SK-N-SH treated with all-trans-retinoic acid at 6 μM for 48 hours (cell line): ENCODE results near the gene MAPK14.

ENCODE experiments used
- ATAC-seq: fragments of 200-7000 bp; cut with Tn5 transposase; 3 replicates; pipeline ENCODE4 v1.9.1; 2020; ENCODE audit warnings: mild to moderate bottlenecking, moderate library complexity
- BACH2 ChIP-seq: fragments of 250-450 bp; sonication (Bioruptor Pico); IDR thresholded peaks from 2 replicates; pipeline ENCODE4 v1.9.0; 2021; ENCODE audit warnings: mild to moderate bottlenecking, borderline replicate concordance
- CREB5 ChIP-seq: fragments of 250-450 bp; sonication (Bioruptor Pico); IDR thresholded peaks from 2 replicates; pipeline ENCODE4 v1.5.1; 2020; ENCODE audit warnings: low read depth, mild to moderate bottlenecking, moderate library complexity
- ESRRG ChIP-seq: fragments of 250-450 bp; sonication (Bioruptor Pico); IDR thresholded peaks from 2 replicates; pipeline ENCODE4 v1.6.1; 2021; ENCODE audit warnings: mild to moderate bottlenecking
- GLIS3 ChIP-seq: fragments of 250-450 bp; sonication (Bioruptor Pico); IDR thresholded peaks from 2 replicates; pipeline ENCODE4 v1.5.0; 2020; ENCODE audit warnings: mild to moderate bottlenecking, moderate library complexity
- ISL1 ChIP-seq: fragments of 250-450 bp; sonication (Bioruptor Pico); IDR thresholded peaks from 2 replicates; pipeline ENCODE4 v2.1.2; 2022; ENCODE audit warnings: mild to moderate bottlenecking, moderate library complexity
- OSR1 ChIP-seq: fragments of 250-450 bp; sonication (Bioruptor Pico); IDR thresholded peaks from 2 replicates; pipeline ENCODE4 v1.8.0; 2022; ENCODE audit warnings: moderate library complexity, mild to moderate bottlenecking, inconsistent platforms
- PATZ1 ChIP-seq: fragments of 250-450 bp; sonication (Bioruptor Pico); IDR thresholded peaks from 2 replicates; pipeline ENCODE4 v1.8.0; 2020; ENCODE audit warnings: mild to moderate bottlenecking, moderate library complexity, borderline replicate concordance
- POU6F1 ChIP-seq: fragments of 250-450 bp; sonication (Bioruptor Pico); IDR thresholded peaks from 2 replicates; pipeline ENCODE4 v1.8.0; 2021; ENCODE audit warnings: low read depth, mild to moderate bottlenecking, moderate library complexity, borderline replicate concordance
- PPARA ChIP-seq: fragments of 250-450 bp; sonication (Bioruptor Pico); IDR thresholded peaks from 2 replicates; pipeline ENCODE4 v1.5.0; 2020; ENCODE audit warnings: mild to moderate bottlenecking, borderline replicate concordance
- RARB ChIP-seq: fragments of 250-450 bp; sonication (Bioruptor Pico); IDR thresholded peaks from 2 replicates; pipeline ENCODE4 v1.8.0; 2021; ENCODE audit warnings: mild to moderate bottlenecking, moderate library complexity
- SNAI2 ChIP-seq: fragments of 250-450 bp; sonication (Bioruptor Pico); IDR thresholded peaks from 2 replicates; pipeline ENCODE4 v1.5.0; 2020; ENCODE audit warnings: mild to moderate bottlenecking, moderate library complexity
- TCF4 ChIP-seq: fragments of 250-450 bp; sonication (Bioruptor Pico); IDR thresholded peaks from 2 replicates; pipeline ENCODE4 v1.8.0; 2021; ENCODE audit warnings: mild to moderate bottlenecking, moderate library complexity, borderline replicate concordance
- TOX ChIP-seq: fragments of 250-450 bp; sonication (Bioruptor Pico); IDR thresholded peaks from 2 replicates; pipeline ENCODE4 v1.8.0; 2021; ENCODE audit warnings: mild to moderate bottlenecking, moderate library complexity, borderline replicate concordance
- ZC3H10 ChIP-seq: fragments of 250-450 bp; sonication (Bioruptor Pico); IDR thresholded peaks from 2 replicates; pipeline ENCODE4 v1.5.1; 2021; ENCODE audit warnings: mild to moderate bottlenecking, moderate library complexity
- ZFP3 ChIP-seq: fragments of 250-450 bp; sonication (Bioruptor Pico); IDR thresholded peaks from 2 replicates; pipeline ENCODE4 v1.5.0; 2020; ENCODE audit warnings: mild to moderate bottlenecking, moderate library complexity
- ZFP30 ChIP-seq: fragments of 450-650 bp; formaldehyde crosslinking; IDR thresholded peaks from 2 replicates; pipeline ENCODE4 v1.5.0; 2022; ENCODE audit warnings: mild to moderate bottlenecking, moderate library complexity
- ZNF565 ChIP-seq: fragments of 450-650 bp; formaldehyde crosslinking; conservative IDR thresholded peaks from 2 replicates; pipeline ENCODE4 v1.5.0; 2020; ENCODE audit warnings: low read depth, mild to moderate bottlenecking, moderate library complexity
- ZNF70 ChIP-seq: fragments of 450-650 bp; formaldehyde crosslinking; IDR thresholded peaks from 2 replicates; pipeline ENCODE4 v1.5.0; 2020; ENCODE audit warnings: mild to moderate bottlenecking, moderate library complexity
- TF ChIP-seq, protein P1 (sequence below): fragments of 250-450 bp; sonication (Bioruptor Pico); IDR thresholded peaks from 2 replicates; pipeline ENCODE4 v1.5.1; 2021; ENCODE audit warnings: mild to moderate bottlenecking, moderate library complexity

Gene MAPK14

DNA sequence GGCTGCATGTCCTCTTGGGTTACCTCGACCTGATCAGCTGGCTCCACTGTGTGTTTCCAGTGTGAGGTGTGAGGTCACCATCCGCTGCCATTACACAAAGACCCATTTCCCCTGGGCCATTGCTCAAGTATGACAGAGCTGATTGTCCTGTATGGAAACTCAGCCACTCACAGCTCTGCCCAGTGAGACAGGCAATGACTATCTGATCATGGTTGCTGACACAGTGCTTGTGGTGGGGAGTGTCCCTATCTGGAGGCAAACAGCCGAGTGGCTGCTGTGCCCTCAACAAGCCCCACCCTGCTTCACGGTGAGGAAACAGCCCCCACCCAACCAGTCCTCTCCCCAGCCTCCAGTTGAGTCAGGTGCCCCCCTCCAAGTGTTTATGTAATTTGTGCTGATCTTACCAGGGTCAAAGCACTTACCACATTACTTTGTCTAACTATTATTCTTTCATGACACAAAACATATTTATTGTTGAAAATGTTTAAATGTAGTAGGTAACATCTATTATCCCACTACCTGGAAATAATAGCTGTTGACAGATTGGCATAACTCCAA lies 91.0 kb downstream of the MAPK14 start:
- ATAC-seq, result no peak
- TF ChIP-seq TOX (CRISPR knock-in tag) (no peak), ZFP30 (CRISPR knock-in tag) (no peak), POU6F1 (CRISPR knock-in tag) (no peak), ESRRG (no peak), ZFP3 (CRISPR knock-in tag) (no peak)
- TF ChIP-seq, protein P1, sequence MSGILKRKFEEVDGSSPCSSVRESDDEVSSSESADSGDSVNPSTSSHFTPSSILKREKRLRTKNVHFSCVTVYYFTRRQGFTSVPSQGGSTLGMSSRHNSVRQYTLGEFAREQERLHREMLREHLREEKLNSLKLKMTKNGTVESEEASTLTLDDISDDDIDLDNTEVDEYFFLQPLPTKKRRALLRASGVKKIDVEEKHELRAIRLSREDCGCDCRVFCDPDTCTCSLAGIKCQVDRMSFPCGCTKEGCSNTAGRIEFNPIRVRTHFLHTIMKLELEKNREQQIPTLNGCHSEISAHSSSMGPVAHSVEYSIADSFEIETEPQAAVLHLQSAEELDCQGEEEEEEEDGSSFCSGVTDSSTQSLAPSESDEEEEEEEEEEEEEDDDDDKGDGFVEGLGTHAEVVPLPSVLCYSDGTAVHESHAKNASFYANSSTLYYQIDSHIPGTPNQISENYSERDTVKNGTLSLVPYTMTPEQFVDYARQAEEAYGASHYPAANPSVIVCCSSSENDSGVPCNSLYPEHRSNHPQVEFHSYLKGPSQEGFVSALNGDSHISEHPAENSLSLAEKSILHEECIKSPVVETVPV, result no peak

DNA sequence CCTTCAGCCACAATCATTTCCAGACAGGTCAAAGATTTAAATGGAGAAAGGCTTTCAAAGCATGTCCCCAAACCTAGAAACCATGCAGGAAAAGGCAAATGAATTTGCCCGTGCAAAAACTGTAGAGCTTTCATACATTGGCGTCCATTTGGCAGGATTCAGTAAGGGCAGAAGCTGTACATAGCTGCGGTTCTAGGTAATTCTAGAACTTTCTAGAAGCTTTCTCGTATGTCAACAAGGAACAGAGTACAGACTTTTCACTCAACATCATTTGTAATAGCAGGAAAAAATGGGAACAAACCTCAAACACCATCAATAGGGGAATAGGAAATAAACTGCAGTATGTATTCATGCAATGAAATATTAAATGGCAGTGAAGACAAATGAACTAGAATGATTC lies 91.6 kb downstream of the MAPK14 start:
- ATAC-seq, result no peak
- no peak for TF ChIP-seq ESRRG
- TF ChIP-seq ZNF70 (CRISPR knock-in tag), result no peak
- no peak for TF ChIP-seq TCF4
- no peak for TF ChIP-seq OSR1 (CRISPR knock-in tag)
- TF ChIP-seq RARB, result no peak
- TF ChIP-seq PATZ1 (CRISPR knock-in tag), result no peak
- no peak for TF ChIP-seq SNAI2 (CRISPR knock-in tag)
- no peak for TF ChIP-seq CREB5
- no peak for TF ChIP-seq ZC3H10
- no peak for TF ChIP-seq BACH2 (CRISPR knock-in tag)

GRCh38 chr6:36120018-36120417 lies 92.4 kb downstream of the MAPK14 start:
- no peak for TF ChIP-seq CREB5
- TF ChIP-seq ZFP30 (CRISPR knock-in tag), result no peak
- TF ChIP-seq GLIS3 (CRISPR knock-in tag), result no peak
- no peak for TF ChIP-seq SNAI2 (CRISPR knock-in tag)
- TF ChIP-seq TCF4, result no peak
- TF ChIP-seq ESRRG, result no peak
- no peak for TF ChIP-seq ZNF565 (CRISPR knock-in tag)
- TF ChIP-seq PPARA, result no peak
- TF ChIP-seq ZFP3 (CRISPR knock-in tag), result no peak
- no peak for TF ChIP-seq PATZ1 (CRISPR knock-in tag)
- TF ChIP-seq ISL1 (CRISPR knock-in tag), result no peak
- no peak for TF ChIP-seq TOX (CRISPR knock-in tag)
- TF ChIP-seq, protein P1, result no peak
- ATAC-seq, result no peak
